GM18526 (cell line): ENCODE measurements around the gene E2F6.

Experiments used
- POLR2A ChIP-seq: IDR thresholded peaks from 3 replicates; pipeline ENCODE4 v1.6.1; 2011; ENCODE audit not compliant: insufficient read length; ENCODE audit errors: extremely low read depth

Gene E2F6

GRCh38 chr2:11465485-11466306 lies at the start of gene E2F6:
TSS of gene E2F6 (minus strand) at chr2:11466161. CDS start at chr2:11465879, 282 bp downstream.
- TF ChIP-seq POLR2A = peak; percentile 58

GRCh38 chr2:11515490-11515981 lies 49.6 kb upstream of the E2F6 start:
- no peak for TF ChIP-seq POLR2A

- TF ChIP-seq POLR2A = no peak
Measured at GRCh38 chr2:11514904-11515303, 48.9 kb upstream of the E2F6 start.

- no peak for TF ChIP-seq POLR2A
Measured at GRCh38 chr2:11514081-11514730, 48.2 kb upstream of the E2F6 start.

GRCh38 chr2:11513319-11513718 lies 47.4 kb upstream of the E2F6 start:
- no peak for TF ChIP-seq POLR2A

GRCh38 chr2:11512431-11512830 lies 46.5 kb upstream of the E2F6 start:
- TF ChIP-seq POLR2A = no peak

GRCh38 chr2:11509657-11510360 lies 43.8 kb upstream of the E2F6 start:
- TF ChIP-seq POLR2A = no peak

- no peak for TF ChIP-seq POLR2A
Measured at GRCh38 chr2:11508279-11508678, 42.3 kb upstream of the E2F6 start.

GRCh38 chr2:11507517-11507916 lies 41.6 kb upstream of the E2F6 start:
- no peak for TF ChIP-seq POLR2A

GRCh38 chr2:11506611-11506969 lies 40.6 kb upstream of the E2F6 start:
- no peak for TF ChIP-seq POLR2A

- TF ChIP-seq POLR2A = no peak
Measured at GRCh38 chr2:11505652-11506610, 40.0 kb upstream of the E2F6 start.

- no peak for TF ChIP-seq POLR2A
Measured at GRCh38 chr2:11503354-11503927, 37.5 kb upstream of the E2F6 start.

- TF ChIP-seq POLR2A = no peak
Measured at GRCh38 chr2:11502740-11503292, 36.9 kb upstream of the E2F6 start.

GRCh38 chr2:11500702-11501303 lies 34.8 kb upstream of the E2F6 start:
- TF ChIP-seq POLR2A = no peak
